ENCODE data around the gene EFCAB12.
"Not testable (repeated sequence)": the region's sequence is repeated elsewhere in the genome, so short reads cannot be mapped to it uniquely, and the experiment has no call there.

EFCAB12 gene

GRCh38 chr3:129391583-129391982 lies 36.9 kb downstream of the EFCAB12 start:
- not testable (repeated sequence) for DNase-seq

- no peak for DNase-seq
Observed at GRCh38 chr3:129389572-129389937, 38.9 kb downstream of the EFCAB12 start.

- not testable (repeated sequence) for DNase-seq
Observed at GRCh38 chr3:129388791-129389571, 39.5 kb downstream of the EFCAB12 start.

- no peak for DNase-seq
Observed at GRCh38 chr3:129387487-129387886, 40.9 kb downstream of the EFCAB12 start.

- DNase-seq: no peak
Observed at GRCh38 chr3:129386984-129387383, 41.5 kb downstream of the EFCAB12 start.

GRCh38 chr3:129385507-129385906 lies 42.9 kb downstream of the EFCAB12 start:
- DNase-seq: not testable (repeated sequence)

- no peak for DNase-seq
Observed at GRCh38 chr3:129384594-129385323, 43.7 kb downstream of the EFCAB12 start.

- DNase-seq: not testable (repeated sequence)
Observed at GRCh38 chr3:129384103-129384502, 44.3 kb downstream of the EFCAB12 start.

GRCh38 chr3:129383292-129383860 lies 45.1 kb downstream of the EFCAB12 start:
- DNase-seq: peak; percentile 45 to 71

GRCh38 chr3:129382366-129382765 lies 46.1 kb downstream of the EFCAB12 start:
- DNase-seq: no peak

- no peak for DNase-seq
Observed at GRCh38 chr3:129379582-129380358, 48.7 kb downstream of the EFCAB12 start.

GRCh38 chr3:129378949-129379348 lies 49.5 kb downstream of the EFCAB12 start:
- DNase-seq: no peak

- no peak for DNase-seq
Observed at GRCh38 chr3:129377615-129378014, 50.8 kb downstream of the EFCAB12 start.

- DNase-seq: no peak
Observed at GRCh38 chr3:129375099-129375498, 53.3 kb downstream of the EFCAB12 start.

GRCh38 chr3:129371041-129371826 lies 57.2 kb downstream of the EFCAB12 start:
- no peak for DNase-seq

- DNase-seq: no peak
Observed at GRCh38 chr3:129370248-129370964, 58.0 kb downstream of the EFCAB12 start.

- DNase-seq: no peak
Observed at GRCh38 chr3:129369711-129370110, 58.7 kb downstream of the EFCAB12 start.

GRCh38 chr3:129367821-129368220 lies 60.6 kb downstream of the EFCAB12 start:
- DNase-seq: no peak

GRCh38 chr3:129366312-129366831 lies 62.1 kb downstream of the EFCAB12 start:
- DNase-seq: no peak

- no peak for DNase-seq
Observed at GRCh38 chr3:129365296-129366136, 62.9 kb downstream of the EFCAB12 start.
